ENCODE data around the gene RPL13.

DNA sequence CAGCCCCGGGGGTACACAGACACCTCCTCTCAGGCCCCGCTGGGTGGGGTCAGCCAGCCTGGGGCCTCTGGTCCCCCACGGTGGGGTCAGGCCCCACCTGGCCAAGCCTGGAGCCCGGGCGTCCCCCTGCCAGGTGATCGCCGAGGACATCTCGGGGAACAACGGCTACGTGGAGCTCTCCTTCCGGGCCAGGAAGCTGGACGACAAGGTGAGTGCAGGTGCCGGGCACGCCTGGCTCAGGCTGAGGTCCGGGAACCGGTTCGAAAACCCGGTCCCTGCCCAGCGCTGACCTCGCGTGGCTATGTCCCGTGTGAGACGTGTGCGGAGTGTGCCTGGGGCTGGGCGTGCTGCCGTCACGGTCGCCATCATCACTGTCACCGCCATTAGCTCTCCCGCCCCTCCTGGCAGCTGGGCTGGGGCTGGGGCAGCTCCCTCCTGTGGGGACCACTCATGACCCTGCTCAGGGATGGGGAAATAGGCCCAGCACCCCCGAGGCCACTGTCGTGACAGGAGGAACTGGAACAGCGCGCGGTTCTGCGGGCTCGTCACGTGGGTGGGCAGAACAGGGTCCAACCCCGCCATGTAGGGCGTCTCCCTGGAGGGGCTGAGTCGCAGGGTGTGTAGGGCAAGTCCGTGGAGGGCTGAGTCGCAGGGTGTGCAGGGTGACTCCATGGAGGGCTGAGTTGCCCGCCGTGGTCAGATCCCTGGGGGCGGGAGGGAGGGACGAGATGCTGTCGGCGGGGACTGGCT lies 23.6 kb downstream of the RPL13 start:
- TF ChIP-seq, protein P1, sequence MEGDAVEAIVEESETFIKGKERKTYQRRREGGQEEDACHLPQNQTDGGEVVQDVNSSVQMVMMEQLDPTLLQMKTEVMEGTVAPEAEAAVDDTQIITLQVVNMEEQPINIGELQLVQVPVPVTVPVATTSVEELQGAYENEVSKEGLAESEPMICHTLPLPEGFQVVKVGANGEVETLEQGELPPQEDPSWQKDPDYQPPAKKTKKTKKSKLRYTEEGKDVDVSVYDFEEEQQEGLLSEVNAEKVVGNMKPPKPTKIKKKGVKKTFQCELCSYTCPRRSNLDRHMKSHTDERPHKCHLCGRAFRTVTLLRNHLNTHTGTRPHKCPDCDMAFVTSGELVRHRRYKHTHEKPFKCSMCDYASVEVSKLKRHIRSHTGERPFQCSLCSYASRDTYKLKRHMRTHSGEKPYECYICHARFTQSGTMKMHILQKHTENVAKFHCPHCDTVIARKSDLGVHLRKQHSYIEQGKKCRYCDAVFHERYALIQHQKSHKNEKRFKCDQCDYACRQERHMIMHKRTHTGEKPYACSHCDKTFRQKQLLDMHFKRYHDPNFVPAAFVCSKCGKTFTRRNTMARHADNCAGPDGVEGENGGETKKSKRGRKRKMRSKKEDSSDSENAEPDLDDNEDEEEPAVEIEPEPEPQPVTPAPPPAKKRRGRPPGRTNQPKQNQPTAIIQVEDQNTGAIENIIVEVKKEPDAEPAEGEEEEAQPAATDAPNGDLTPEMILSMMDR (IDR thresholded peaks at IDR 0.05 in 8 of 11, conservative IDR thresholded peaks at IDR 0.05 in 3 of 11): no peak
- TF ChIP-seq POLR2AphosphoS5 (IDR thresholded peaks at IDR 0.05) (no peak), POLR2A (IDR thresholded peaks at IDR 0.05) (no peak)
